AG09319 (cell line): ENCODE data around the gene FBXW12.

Source experiments
- DNase-seq: peaks from one replicate; pipeline ENCODE4 v3.0.0-alpha.2; 2010; ENCODE audit warnings: low read depth; ENCODE audit errors: extremely low read depth
- TF ChIP-seq, protein P1 (sequence below): IDR thresholded peaks from 2 replicates; pipeline ENCODE4 v1.5.1; 2011; ENCODE audit warnings: low read depth, mild to moderate bottlenecking, inconsistent platforms, low read length, moderate library complexity

The FBXW12 gene

DNA sequence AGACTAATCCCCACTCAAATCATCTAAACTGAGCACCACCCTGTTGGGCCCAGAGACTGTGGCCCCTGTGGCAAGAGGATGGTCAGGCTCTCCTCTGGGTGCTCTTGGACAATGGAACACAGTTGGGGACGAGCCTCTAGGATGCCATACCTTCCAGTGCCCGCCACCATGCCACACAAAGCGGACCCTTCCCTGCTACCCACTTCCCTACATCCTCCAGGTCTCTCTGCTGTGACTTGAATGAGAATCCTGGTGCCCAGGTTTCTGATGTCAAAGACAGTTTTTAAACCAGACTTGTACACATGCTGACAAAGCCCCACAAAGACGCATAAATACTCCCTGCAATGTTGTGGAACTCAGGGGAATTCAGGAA lies 63.2 kb downstream of the FBXW12 start:
- no peak for DNase-seq
- TF ChIP-seq, protein P1, sequence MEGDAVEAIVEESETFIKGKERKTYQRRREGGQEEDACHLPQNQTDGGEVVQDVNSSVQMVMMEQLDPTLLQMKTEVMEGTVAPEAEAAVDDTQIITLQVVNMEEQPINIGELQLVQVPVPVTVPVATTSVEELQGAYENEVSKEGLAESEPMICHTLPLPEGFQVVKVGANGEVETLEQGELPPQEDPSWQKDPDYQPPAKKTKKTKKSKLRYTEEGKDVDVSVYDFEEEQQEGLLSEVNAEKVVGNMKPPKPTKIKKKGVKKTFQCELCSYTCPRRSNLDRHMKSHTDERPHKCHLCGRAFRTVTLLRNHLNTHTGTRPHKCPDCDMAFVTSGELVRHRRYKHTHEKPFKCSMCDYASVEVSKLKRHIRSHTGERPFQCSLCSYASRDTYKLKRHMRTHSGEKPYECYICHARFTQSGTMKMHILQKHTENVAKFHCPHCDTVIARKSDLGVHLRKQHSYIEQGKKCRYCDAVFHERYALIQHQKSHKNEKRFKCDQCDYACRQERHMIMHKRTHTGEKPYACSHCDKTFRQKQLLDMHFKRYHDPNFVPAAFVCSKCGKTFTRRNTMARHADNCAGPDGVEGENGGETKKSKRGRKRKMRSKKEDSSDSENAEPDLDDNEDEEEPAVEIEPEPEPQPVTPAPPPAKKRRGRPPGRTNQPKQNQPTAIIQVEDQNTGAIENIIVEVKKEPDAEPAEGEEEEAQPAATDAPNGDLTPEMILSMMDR = no peak

DNA sequence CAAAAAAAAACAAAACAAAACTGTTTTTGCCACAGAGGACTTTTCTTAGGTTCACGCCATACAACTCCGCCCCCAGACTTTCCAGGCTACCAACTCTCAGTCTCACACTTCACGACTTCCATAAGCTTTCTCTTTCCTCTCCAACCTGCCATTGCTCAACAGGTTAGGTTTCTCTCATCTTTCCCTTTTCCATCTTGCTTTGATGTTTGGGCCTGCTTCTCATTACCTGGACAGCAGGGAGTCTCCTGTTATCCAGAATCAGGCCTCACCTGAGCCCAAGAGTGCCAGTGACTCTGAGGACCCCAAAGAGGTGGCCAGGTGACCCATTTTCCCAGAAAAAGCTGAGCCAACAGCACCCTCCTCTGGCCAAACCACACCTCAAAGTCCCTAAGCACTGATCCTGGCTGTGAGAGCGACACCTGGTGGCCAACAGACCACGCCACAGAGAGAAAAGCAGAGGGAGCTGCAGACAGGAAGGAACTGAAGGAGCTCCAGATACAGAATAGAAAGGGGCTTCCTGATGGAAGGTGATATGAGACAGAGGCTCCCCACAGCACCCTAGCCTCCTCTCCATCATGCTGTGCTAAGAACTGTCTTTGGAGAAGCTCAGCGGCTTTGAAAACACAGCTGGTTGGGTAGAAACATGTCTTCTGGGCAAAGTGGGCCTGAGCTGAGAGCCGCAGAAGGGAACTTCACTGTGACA lies 63.9 kb downstream of the FBXW12 start:
- peak; percentile 59 for DNase-seq
- TF ChIP-seq, protein P1 = no peak; the same call in none of the 2 replicates

DNA sequence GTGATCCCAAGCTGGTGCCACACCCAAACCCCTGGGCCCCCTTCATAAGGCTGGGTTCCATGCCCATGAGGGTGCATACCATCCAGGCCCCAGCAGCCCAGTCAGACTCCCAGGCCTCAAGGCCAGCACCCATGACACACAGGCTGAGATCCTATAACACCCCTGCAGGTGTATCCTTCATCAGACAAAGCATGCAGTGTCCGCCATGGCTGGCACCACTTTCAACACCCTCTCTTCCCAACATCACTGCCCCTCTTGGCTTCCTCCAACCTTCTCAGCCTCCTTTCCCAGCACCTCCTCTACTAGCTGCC lies 64.4 kb downstream of the FBXW12 start:
- TF ChIP-seq, protein P1 = no peak
- no peak for DNase-seq

DNA sequence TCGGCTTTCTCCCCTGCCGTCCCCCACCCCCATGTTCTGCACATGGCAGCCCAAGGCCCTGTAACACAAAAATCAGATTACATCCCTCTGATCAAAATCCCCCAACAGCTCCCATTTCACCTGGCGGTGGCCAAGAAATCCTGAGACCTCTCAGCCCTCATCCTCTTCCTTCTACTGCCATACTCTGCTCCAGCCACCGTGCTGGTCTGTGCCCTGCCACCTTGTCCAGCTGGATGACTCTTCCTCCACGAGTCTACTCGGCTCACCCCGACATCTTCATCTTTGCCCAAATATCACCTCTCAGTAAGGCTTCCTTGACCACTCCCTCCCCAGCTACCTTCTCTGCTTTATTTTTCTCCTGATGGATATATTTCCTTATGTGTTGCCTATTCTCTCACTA lies 64.8 kb downstream of the FBXW12 start:
- TF ChIP-seq, protein P1 = no peak
- no peak for DNase-seq

DNA sequence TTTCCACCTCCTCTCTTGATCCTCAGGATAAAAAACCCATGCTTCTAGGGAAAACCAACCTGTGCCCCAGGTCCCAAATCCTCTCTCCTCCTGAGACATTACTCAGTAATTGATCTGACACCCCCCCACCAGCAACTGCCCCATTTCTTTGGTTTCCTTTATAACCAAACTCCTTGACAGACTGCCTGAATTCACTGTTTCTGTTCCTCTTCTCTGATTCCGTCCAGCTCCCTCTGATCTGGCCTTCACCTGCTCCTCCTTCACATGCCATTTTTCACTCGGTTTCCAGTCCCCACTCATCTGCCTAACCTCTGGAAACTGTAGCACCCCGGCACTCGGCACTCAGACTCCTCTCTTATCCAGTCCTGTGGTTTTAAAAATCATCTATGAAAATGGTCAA lies 65.8 kb downstream of the FBXW12 start:
- TF ChIP-seq, protein P1 = no peak

DNA sequence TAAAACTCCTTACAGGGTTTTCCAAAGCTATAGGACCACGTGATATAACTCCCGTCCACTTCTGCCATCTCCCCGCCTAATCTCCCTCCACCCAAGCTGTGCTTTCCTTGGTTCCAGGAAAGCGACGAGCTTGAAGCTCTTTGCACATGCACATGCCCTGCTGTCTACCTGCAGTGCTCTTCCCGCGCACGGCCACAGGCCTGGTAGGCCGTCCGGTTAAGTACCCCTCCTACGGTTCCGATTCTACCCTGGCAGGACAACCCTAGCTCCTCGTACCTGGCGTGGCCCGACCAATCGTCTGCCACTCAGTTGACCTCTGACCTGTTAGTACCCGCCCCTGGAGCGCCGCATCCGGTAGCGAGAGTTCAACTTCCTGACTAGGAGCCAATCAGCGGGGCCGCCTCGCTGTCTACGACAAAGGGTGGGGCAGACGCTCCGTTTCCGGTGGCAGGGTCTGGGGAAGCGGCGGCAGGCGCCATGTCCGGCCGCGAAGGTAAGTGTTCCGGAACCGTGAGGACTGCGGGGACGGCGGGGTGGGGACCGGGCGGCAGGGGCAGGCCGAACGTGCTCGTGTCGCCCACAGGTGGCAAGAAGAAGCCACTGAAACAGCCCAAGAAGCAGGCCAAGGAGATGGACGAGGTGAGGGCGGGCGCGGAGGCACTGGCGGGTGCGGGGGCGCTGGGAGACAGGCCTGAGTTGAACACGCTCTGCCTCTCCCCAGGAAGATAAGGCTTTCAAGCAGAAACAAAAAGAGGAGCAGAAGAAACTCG lies 68.0 kb downstream of the FBXW12 start, which contains the start of the genes CCDC51 and TMA7:
Gene CCDC51 (minus strand): TSS at position 300 of the 770 bp plus-strand sequence. CDS start 4,991 bp downstream, outside the sequence.
Gene TMA7 (plus strand): TSS at position 438 of the 770 bp plus-strand sequence. CDS start 40 bp downstream, at position 478.
- peak; percentile 85 for DNase-seq
- TF ChIP-seq, protein P1 = no peak

More for the DNA sequence above, 65.8 kb downstream of the FBXW12 start:
- no peak for DNase-seq

DNA sequence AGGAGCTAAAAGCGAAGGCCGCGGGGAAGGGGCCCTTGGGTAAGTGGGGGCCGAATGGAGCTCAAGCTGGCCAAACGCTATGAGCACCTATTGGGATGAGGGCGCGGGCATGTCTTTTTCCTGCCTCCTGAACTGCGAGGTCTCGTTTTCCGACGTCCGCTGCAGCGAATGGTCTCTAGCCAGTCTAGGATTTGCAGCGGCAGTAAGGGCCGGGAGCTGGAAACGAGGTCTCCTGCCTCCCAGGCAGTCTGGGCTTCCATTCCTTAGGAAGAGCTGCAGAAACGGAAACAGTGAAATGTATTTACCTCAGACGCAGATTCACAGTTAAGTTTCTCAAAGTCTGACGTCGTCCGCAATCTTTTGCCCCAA lies 68.6 kb downstream of the FBXW12 start:
- TF ChIP-seq, protein P1 = no peak
- DNase-seq = no peak
